C4-2B (cell line): ENCODE results near the gene OXNAD1.

Source experiments
- CTCF ChIP-seq: fragments of 450-650 bp; conservative IDR thresholded peaks from 2 replicates; pipeline ENCODE4 v1.5.1; 2017; ENCODE audit warnings: mild to moderate bottlenecking
- ZFX ChIP-seq: fragments of 450-650 bp; IDR thresholded peaks from 2 replicates; pipeline ENCODE4 v1.6.1; 2017

- TF ChIP-seq CTCF (no peak), ZFX (no peak)
These were observed 52.5 kb downstream of the OXNAD1 start for GRCh38 chr3:16317561-16317945.
